MM.1S (cell line): ENCODE measurements around the gene THRAP3.

Source experiments
- DNase-seq: peaks from one replicate; pipeline ENCODE4 v3.0.0-alpha.2; 2015
- H2AFZ ChIP-seq: fragments of 300-600 bp; sonication (generic); 2 replicates; pipeline ENCODE4 v1.6.0; 2016; ENCODE audit warnings: antibody characterized with exemption, low read length
- H3F3A ChIP-seq: fragments of 300-600 bp; sonication (generic); 2 replicates; pipeline ENCODE4 v1.6.1; 2016; ENCODE audit warnings: mild to moderate bottlenecking, antibody characterized with exemption, low read length, moderate library complexity, mixed read lengths; ENCODE audit not compliant: insufficient read depth
- H3K27ac ChIP-seq: fragments of 300-600 bp; sonication (generic); 2 replicates; pipeline ENCODE4 v1.5.1; 2016; ENCODE audit warnings: mild to moderate bottlenecking, low read length
- H3K27me3 ChIP-seq: fragments of 300-600 bp; sonication (generic); replicated peaks from 2 replicates; pipeline ENCODE4 v1.6.0; 2016; ENCODE audit warnings: low read length; ENCODE audit not compliant: insufficient read depth
- H3K36me3 ChIP-seq: fragments of 300-600 bp; sonication (generic); replicated peaks from 2 replicates; pipeline ENCODE4 v1.6.1; 2016; ENCODE audit warnings: mild to moderate bottlenecking, low read length, mixed read lengths; ENCODE audit not compliant: insufficient read depth
- H3K4me1 ChIP-seq: fragments of 300-600 bp; sonication (generic); 2 replicates; pipeline ENCODE4 v1.6.1; 2016; ENCODE audit warnings: low read length, mixed read lengths
- H3K4me2 ChIP-seq: fragments of 300-600 bp; sonication (generic); 2 replicates; pipeline ENCODE4 v1.6.0; 2016; ENCODE audit warnings: low read depth, low read length
- H3K4me3 ChIP-seq: fragments of 300-600 bp; sonication (generic); 2 replicates; pipeline ENCODE4 v1.5.1; 2016; ENCODE audit warnings: low read length, mixed read lengths
- H3K79me2 ChIP-seq: fragments of 300-600 bp; sonication (generic); 2 replicates; pipeline ENCODE4 v1.6.1; 2016; ENCODE audit warnings: mixed run types, low read length, mixed read lengths
- H3K9ac ChIP-seq: fragments of 300-600 bp; sonication (generic); 2 replicates; pipeline ENCODE4 v1.6.1; 2016; ENCODE audit warnings: low read length, mixed read lengths
- H3K9me2 ChIP-seq: fragments of 300-600 bp; sonication (generic); replicated peaks from 2 replicates; pipeline ENCODE4 v1.6.1; 2016; ENCODE audit warnings: mild to moderate bottlenecking, low read length, mixed read lengths; ENCODE audit not compliant: insufficient read depth
- H3K9me3 ChIP-seq: fragments of 300-600 bp; sonication (generic); replicated peaks from 2 replicates; pipeline ENCODE4 v1.6.1; 2016; ENCODE audit warnings: mild to moderate bottlenecking, low read length, mixed read lengths; ENCODE audit not compliant: insufficient read depth
- H4K20me1 ChIP-seq: fragments of 300-600 bp; sonication (generic); 2 replicates; pipeline ENCODE4 v1.6.1; 2016; ENCODE audit warnings: mild to moderate bottlenecking, low read length, moderate library complexity, mixed read lengths; ENCODE audit not compliant: insufficient read depth
- EZH2 ChIP-seq: fragments of 300-600 bp; sonication (generic); optimal IDR thresholded peaks from 2 replicates; pipeline ENCODE3; 2017; ENCODE audit warnings: low read depth, mild to moderate bottlenecking, antibody characterized with exemption, low read length, mixed read lengths
- EZH2phosphoT487 ChIP-seq: fragments of 300-600 bp; sonication (generic); IDR thresholded peaks from 2 replicates; pipeline ENCODE4 v1.6.1; 2018; ENCODE audit warnings: antibody characterized with exemption, low read length
- TF ChIP-seq, protein P1 (sequence below): fragments of 300-600 bp; sonication (generic); IDR thresholded peaks from 2 replicates; pipeline ENCODE4 v1.5.1; 2016; ENCODE audit warnings: antibody characterized with exemption, low read length, mixed read lengths

THRAP3 gene

DNA sequence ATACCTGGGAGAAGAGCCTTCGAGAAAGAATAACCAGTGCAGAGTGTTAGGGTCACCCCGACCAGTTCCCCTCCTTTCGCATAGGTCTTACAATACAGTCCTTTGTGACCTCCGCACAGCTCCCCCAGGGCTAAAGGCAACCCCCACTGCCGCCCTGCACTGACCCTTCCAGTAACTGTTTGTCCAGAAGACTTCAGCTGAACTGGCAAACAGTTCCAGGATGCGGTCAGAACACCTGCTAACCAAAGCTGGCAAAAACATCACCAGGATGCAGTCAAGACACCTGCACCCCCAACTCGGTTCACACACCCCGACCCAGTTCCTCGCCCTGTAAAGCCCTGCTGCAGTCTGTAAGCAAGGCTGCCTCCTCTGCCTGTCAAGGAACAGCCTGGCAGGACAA, 105.6 kb downstream of the THRAP3 start:
- Histone ChIP-seq H3K9ac (no peak overlapping the region), H3K4me3 (no peak overlapping the region)

DNA sequence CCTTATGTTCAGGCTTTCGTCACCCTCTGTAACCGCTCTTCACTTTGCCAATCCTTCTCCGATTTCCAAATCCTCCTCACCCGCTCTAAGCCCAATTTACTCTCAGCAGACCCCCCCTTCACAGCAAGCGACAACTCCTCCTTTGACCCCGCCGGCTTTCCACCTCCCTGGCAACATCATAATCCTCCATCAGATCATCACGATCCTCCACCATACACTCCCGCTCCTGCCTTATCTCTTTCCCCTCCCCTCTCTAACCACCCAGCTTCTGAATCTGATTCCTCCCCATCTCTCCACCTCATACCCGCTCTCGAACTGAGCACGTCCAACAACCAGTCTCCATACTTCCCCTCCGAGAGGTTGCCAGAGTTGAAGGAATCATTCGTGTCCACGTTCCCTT, 106.7 kb downstream of the THRAP3 start:
- no peaks in the 10 kb centered on the region for H3K9me2 ChIP-seq
- H3K36me3 ChIP-seq: no peaks in the 10 kb centered on the region
- no peaks in the 10 kb centered on the region for H3K9me3 ChIP-seq
- H3F3A ChIP-seq: no peaks in the 10 kb centered on the region
- H3K27ac ChIP-seq: no peak overlapping the region
- H3K79me2 ChIP-seq: no peaks in the 10 kb centered on the region
- no peak overlapping the region for H3K4me2 ChIP-seq
- TF ChIP-seq EZH2phosphoT487 (no peak), EZH2 (no peak)
- TF ChIP-seq, protein P1, sequence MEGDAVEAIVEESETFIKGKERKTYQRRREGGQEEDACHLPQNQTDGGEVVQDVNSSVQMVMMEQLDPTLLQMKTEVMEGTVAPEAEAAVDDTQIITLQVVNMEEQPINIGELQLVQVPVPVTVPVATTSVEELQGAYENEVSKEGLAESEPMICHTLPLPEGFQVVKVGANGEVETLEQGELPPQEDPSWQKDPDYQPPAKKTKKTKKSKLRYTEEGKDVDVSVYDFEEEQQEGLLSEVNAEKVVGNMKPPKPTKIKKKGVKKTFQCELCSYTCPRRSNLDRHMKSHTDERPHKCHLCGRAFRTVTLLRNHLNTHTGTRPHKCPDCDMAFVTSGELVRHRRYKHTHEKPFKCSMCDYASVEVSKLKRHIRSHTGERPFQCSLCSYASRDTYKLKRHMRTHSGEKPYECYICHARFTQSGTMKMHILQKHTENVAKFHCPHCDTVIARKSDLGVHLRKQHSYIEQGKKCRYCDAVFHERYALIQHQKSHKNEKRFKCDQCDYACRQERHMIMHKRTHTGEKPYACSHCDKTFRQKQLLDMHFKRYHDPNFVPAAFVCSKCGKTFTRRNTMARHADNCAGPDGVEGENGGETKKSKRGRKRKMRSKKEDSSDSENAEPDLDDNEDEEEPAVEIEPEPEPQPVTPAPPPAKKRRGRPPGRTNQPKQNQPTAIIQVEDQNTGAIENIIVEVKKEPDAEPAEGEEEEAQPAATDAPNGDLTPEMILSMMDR: no peak
- H2AFZ ChIP-seq: no peak overlapping the region
- H3K9ac ChIP-seq: no peak overlapping the region
- peaks cover 17% of the 10 kb centered on the region for H3K27me3 ChIP-seq
- no peak overlapping the region for H3K4me3 ChIP-seq
- H3K4me1 ChIP-seq: no peaks in the 10 kb centered on the region
- no peaks in the 10 kb centered on the region for H4K20me1 ChIP-seq
- no peak for DNase-seq

More for the DNA sequence above, 105.6 kb downstream of the THRAP3 start:
- no peak for DNase-seq
- Histone ChIP-seq H3K27ac (no peak overlapping the region), H3K4me1 (no peaks in the 10 kb centered on the region), H2AFZ (no peak overlapping the region), H3K4me2 (no peak overlapping the region), H3K27me3 (peaks cover 13% of the 10 kb centered on the region), H3K36me3 (no peaks in the 10 kb centered on the region), H4K20me1 (no peaks in the 10 kb centered on the region), H3K79me2 (no peaks in the 10 kb centered on the region), H3K9me2 (no peaks in the 10 kb centered on the region), H3K9me3 (no peaks in the 10 kb centered on the region), H3F3A (no peaks in the 10 kb centered on the region)
- no peak for TF ChIP-seq EZH2
- TF ChIP-seq, protein P1: no peak

DNA sequence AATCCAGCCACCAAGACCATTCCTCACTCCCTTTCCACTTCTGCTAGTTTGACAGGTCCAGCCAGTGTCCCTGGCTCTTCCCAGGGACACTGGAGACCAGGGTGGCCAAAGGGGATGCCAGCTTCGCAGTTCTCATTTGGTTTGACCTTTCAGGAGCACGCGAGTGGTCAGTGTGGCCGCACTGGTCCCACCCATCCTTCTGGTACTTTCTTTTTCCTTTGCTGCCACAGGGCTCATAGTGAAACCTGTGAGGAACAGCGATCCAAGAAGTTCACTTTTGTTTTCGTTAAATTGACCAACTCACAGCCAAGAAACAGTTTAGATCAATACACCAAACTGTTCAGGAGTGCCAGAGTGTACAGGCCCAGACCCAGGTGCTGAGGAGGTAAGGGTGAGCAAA, 113.6 kb downstream of the THRAP3 start:
- H3K4me3 ChIP-seq: no peak overlapping the region
- H3K9me2 ChIP-seq: no peaks in the 10 kb centered on the region
- H3K9ac ChIP-seq: no peak overlapping the region
- no peaks in the 10 kb centered on the region for H3K79me2 ChIP-seq
- H3K36me3 ChIP-seq: no peaks in the 10 kb centered on the region
- no peaks in the 10 kb centered on the region for H3F3A ChIP-seq
- no peak overlapping the region for H2AFZ ChIP-seq
- no peaks in the 10 kb centered on the region for H3K9me3 ChIP-seq
- TF ChIP-seq, protein P1: no peak
- 0 out of 2 replicates have a peak, but pooled peaks cover 4% of the 10 kb centered on the region for H3K27me3 ChIP-seq
- no peaks in the 10 kb centered on the region for H4K20me1 ChIP-seq
- no peak overlapping the region for H3K4me2 ChIP-seq
- DNase-seq: no peak
- H3K4me1 ChIP-seq: no peaks in the 10 kb centered on the region
- no peak overlapping the region for H3K27ac ChIP-seq

DNA sequence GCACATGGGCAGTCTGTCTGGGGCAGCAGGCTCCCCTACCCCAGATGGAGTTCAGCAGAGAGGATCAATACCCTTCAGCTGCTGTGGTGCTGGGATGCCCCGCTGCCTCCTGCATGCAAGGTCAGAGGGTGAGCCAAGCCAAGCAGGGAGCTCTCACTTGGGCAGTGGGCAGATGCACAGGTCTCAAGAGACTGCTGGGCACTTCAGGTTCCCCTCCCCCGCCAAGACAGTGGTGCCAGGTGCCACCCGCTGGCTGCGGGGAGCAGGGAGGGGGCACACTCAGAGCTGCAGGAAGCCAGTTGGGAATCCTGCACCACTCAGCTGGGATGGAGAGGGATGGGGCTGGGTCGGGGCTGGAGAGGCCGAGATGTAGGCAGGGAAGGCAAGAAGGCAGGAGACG, 115.0 kb downstream of the THRAP3 start:
- no peak overlapping the region for H3K4me2 ChIP-seq
- 0 out of 2 replicates have a peak, but pooled peaks cover 4% of the 10 kb centered on the region for H3K27me3 ChIP-seq
- H3K79me2 ChIP-seq: no peaks in the 10 kb centered on the region
- H3K9me3 ChIP-seq: no peaks in the 10 kb centered on the region
- TF ChIP-seq EZH2 (no peak), EZH2phosphoT487 (no peak)
- TF ChIP-seq, protein P1: no peak
- no peaks in the 10 kb centered on the region for H3F3A ChIP-seq
- H3K27ac ChIP-seq: no peak overlapping the region
- H4K20me1 ChIP-seq: no peaks in the 10 kb centered on the region
- no peaks in the 10 kb centered on the region for H3K4me1 ChIP-seq
- H3K9me2 ChIP-seq: no peaks in the 10 kb centered on the region
- H3K36me3 ChIP-seq: no peaks in the 10 kb centered on the region
- H2AFZ ChIP-seq: no peak overlapping the region
- DNase-seq: no peak
- no peak overlapping the region for H3K4me3 ChIP-seq
- H3K9ac ChIP-seq: no peak overlapping the region
